Left kidney (tissue), 2 donors: Measurements from ENCODE around the gene PTGDR2. TPM values are rescaled to one million over a fixed set of nuclear protein-coding genes. Genes with fewer than 3 reads are reported as not detected.

Experiments
- DNase-seq: peaks from one replicate; pipeline ENCODE4 v3.0.0-alpha.2; 2013
- polyA plus RNA-seq: library from polyadenylated mRNA; unstranded; fragments of 120-200 nt; gene quantifications from one replicate; pipeline ENCODE4 v1.2.1, GENCODE V29; 2013; ENCODE audit not compliant: insufficient read length

The PTGDR2 gene
- polyA plus RNA-seq, 1 donor: 0.17 TPM

- no peak for DNase-seq
Observed at GRCh38 chr11:60810569-60810968, 45.2 kb downstream of the PTGDR2 start.

DNA sequence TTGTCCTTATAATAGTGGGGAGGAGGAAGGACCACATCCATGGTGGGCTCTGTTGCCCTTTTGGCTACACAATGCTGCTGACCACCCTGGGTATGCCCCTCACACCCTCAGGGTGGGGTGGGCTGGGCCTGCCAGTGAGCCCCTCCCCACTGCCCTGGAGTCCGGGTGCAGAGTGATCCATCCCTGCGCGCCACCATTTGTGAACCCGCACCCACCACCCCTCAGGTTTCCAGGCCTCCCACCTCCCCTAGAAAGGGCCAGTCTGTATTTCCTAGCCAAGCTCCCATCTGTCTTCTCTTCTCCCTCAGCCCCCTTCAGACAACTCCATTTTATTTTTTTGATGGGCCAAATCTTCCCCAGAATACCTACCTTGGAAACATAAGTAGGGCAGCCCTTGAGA, 45.6 kb downstream of the PTGDR2 start:
- DNase-seq: no peak

- no peak for DNase-seq
Observed at GRCh38 chr11:60809691-60810090, 46.1 kb downstream of the PTGDR2 start.

DNA sequence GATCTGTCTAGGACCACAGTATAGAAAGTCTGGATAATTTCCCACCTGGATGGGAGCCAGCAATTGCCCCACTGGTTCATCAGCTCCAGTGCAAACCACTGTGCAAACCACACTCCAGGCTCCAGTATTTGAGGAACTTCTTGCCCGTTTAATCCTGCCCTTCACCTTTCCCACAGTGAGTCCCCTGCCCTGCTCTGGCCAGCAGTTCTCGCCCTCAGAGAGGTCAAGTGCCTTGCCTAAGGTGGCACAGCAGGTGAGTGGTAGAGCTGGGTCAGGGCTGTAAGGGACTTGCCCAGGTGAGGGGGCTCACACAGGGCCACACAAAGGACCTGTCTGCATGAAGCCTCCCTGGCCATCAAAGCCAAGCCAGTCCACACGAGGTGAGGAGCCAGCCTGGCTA, 46.5 kb downstream of the PTGDR2 start:
- DNase-seq: no peak

DNA sequence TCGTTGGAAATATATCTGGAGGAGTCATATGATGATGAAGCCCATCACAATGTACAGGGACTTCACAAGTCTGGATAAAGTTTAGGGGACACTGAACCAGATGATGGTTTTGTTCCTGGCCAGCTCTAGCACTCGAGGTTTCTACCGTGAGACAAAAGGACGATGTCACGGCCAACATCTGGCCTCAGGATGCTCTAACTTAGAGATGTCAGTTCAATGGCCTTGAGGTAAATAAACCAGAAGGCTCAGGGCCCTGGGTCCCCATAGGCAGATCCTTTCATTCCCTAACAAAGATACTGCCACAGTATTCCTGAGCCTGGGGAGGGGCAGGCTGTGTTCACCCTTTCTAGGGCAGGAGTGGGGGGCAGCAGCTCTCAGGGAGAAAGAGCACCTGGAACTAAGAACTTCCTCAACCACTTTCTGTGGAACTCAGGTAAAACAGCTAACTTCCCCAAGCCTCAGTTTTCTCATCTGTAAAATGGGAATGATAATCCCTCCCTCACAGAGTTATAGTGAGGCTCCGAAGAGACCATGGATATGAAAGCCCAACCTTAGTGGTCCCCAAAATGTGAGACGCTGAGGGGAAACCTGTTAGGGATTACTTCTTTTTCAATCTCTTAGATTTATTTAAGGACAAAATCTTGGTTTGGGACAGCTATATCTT, 52.3 kb downstream of the PTGDR2 start:
- no peak for DNase-seq

- no peak for DNase-seq
Observed at GRCh38 chr11:60801194-60801593, 54.6 kb downstream of the PTGDR2 start.

Other genes starting within 250 kb of the PTGDR2 start
- gene MS4A8, start 156.3 kb downstream of the PTGDR2 start, polyA plus RNA-seq: 0.18 TPM
- gene MS4A18, start 131.2 kb downstream of the PTGDR2 start, polyA plus RNA-seq: not detected
- gene MS4A15, start 99.1 kb downstream of the PTGDR2 start, polyA plus RNA-seq: not detected
- 0.38 TPM for gene MS4A10, start 70.6 kb downstream of the PTGDR2 start, polyA plus RNA-seq
- gene CCDC86, start 13.8 kb downstream of the PTGDR2 start, polyA plus RNA-seq: 15.6 TPM
- 0.30 TPM for gene ZP1, start 11.6 kb upstream of the PTGDR2 start, polyA plus RNA-seq
- 127 TPM for gene PRPF19, start 50.6 kb upstream of the PTGDR2 start, polyA plus RNA-seq
- gene TMEM109, start 58.2 kb upstream of the PTGDR2 start, polyA plus RNA-seq: 76.0 TPM
- gene TMEM132A, start 68.5 kb upstream of the PTGDR2 start, polyA plus RNA-seq: 58.7 TPM
- 15.7 TPM for gene SLC15A3, start 96.2 kb upstream of the PTGDR2 start, polyA plus RNA-seq
- 1.5 TPM for gene CD6, start 115.7 kb upstream of the PTGDR2 start, polyA plus RNA-seq
- gene CD5, start 246.5 kb upstream of the PTGDR2 start, polyA plus RNA-seq: 0.08 TPM